GM12873 (cell line): ENCODE measurements around the gene CD300LG.

Experiments
- CTCF ChIP-seq: IDR thresholded peaks from 2 replicates; pipeline ENCODE4 v1.5.1; 2012; ENCODE audit warnings: low read depth, mild to moderate bottlenecking, moderate library complexity, low read length, control low read depth; ENCODE audit not compliant: insufficient read depth; ENCODE audit errors: missing control alignments

CD300LG gene

GRCh38 chr17:43827596-43827995, 19.4 kb upstream of the CD300LG start:
- no peak for TF ChIP-seq CTCF

- TF ChIP-seq CTCF: no peak
These were observed 17.2 kb upstream of the CD300LG start for GRCh38 chr17:43829738-43830137.

GRCh38 chr17:43830510-43831140, 16.4 kb upstream of the CD300LG start:
- TF ChIP-seq CTCF: no peak

- no peak for TF ChIP-seq CTCF
These were observed 15.3 kb upstream of the CD300LG start for GRCh38 chr17:43831633-43832032.

GRCh38 chr17:43832168-43832975, 14.6 kb upstream of the CD300LG start:
- no peak for TF ChIP-seq CTCF

GRCh38 chr17:43832976-43833829, 13.8 kb upstream of the CD300LG start, which contains the start of gene MPP3:
Gene MPP3, minus strand, starts transcription at chr17:43833146. Its CDS starts 1,240 bp downstream, at chr17:43831906.
- TF ChIP-seq CTCF: no peak

GRCh38 chr17:43834106-43834505, 12.9 kb upstream of the CD300LG start:
- no peak for TF ChIP-seq CTCF
